ENCODE results near the gene VPS13D.

Gene VPS13D

DNA sequence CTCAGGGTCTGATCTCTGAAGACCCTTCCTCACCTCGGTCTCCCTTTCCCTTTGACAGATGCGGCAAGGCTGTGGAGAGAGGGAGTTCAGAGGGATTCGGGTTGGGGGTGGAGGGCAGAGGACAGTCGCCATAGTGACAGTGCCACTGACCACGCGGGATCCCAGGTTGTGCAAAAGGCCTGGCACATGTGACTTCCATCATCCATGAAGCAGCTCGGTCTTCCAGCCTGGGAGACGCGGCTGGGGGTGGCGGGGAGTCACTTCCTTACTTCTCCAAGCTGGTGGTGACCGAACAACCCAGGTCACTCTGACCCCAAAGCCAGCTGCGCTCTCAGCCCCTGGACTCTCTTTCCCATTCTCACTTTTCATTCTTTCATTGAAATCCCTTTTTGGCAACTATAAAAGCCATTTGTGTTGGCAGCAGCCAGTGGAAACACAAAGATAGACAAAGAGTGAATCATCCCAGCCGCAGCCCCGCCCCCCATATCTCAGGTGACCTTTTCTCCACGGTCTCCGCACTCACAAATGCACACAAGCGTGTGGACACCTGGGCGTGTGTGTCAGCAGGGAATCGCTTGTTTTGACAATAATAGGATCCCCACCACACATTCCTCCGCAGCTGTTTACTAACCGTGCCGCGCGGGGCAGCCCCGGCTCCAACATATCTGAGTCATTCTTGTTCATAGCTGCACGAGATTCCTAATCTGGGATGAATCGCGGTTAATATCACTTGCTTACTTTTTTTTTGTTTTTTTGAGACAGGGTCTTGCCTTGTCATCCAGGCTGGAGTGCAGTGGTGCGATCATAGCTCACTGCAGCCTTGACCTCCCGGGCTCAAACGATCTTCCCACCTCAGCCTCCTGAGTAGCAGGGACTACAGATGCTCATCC, 319.9 kb downstream of the VPS13D start:
- Histone ChIP-seq H3K27me3 (ENCODE audit: control insufficient read depth in 1 of 2, insufficient read depth in 2 of 2, low read length in 2 of 2) (no peaks in the 10 kb centered on the region), H3K27ac (ENCODE audit: low read depth, low read length) (peak overlapping the region; percentile 43), H3K9ac (ENCODE audit: low read depth in 1 of 2, low read length in 2 of 2) (no peak overlapping the region), H3K4me3 (ENCODE audit: low read depth in 1 of 2, low read length in 2 of 2) (peak overlapping the region in 1 of 2 donors; percentile 28), H3K9me3 (ENCODE audit: control insufficient read depth in 1 of 2, low read length in 2 of 2) (no peaks in the 10 kb centered on the region), H3K4me1 (ENCODE audit: control insufficient read depth in 1 of 2, insufficient read depth in 2 of 2, low read length in 2 of 2) (peaks cover 8 to 10% of the 10 kb centered on the region in 2 donors), H3K36me3 (ENCODE audit: control insufficient read depth in 1 of 2, insufficient read depth in 2 of 2, low read length in 2 of 2) (no peaks in the 10 kb centered on the region)

DNA sequence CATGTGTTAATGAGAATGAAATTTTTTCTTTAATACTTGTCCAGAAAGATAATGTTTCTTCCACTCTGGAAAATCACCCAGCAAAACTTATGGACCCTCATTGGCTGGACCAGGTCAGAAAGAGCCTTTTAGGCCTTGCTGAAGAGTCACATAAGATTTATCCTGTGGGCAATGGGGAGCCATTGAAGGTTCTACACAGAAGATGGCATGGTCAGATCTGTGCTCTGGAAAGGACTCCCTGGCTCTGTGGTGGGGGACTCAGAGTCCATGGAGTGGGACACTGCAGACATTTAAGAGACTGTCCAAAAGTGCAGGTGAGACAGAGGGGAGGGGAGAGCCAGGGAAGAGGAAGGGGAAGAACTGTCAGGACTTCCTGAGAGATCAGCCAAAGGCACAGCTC, 321.8 kb downstream of the VPS13D start:
- Histone ChIP-seq H3K27me3 (ENCODE audit: control insufficient read depth in 1 of 2, insufficient read depth in 2 of 2, low read length in 2 of 2) (no peaks in the 10 kb centered on the region), H3K36me3 (ENCODE audit: control insufficient read depth in 1 of 2, insufficient read depth in 2 of 2, low read length in 2 of 2) (no peaks in the 10 kb centered on the region), H3K9me3 (ENCODE audit: control insufficient read depth in 1 of 2, low read length in 2 of 2) (no peaks in the 10 kb centered on the region), H3K9ac (ENCODE audit: low read depth in 1 of 2, low read length in 2 of 2) (no peak overlapping the region), H3K27ac (ENCODE audit: low read depth, low read length) (no peak overlapping the region), H3K4me1 (ENCODE audit: control insufficient read depth in 1 of 2, insufficient read depth in 2 of 2, low read length in 2 of 2) (peaks cover 8 to 10% of the 10 kb centered on the region in 2 donors), H3K4me3 (ENCODE audit: low read depth in 1 of 2, low read length in 2 of 2) (no peak overlapping the region)

DNA sequence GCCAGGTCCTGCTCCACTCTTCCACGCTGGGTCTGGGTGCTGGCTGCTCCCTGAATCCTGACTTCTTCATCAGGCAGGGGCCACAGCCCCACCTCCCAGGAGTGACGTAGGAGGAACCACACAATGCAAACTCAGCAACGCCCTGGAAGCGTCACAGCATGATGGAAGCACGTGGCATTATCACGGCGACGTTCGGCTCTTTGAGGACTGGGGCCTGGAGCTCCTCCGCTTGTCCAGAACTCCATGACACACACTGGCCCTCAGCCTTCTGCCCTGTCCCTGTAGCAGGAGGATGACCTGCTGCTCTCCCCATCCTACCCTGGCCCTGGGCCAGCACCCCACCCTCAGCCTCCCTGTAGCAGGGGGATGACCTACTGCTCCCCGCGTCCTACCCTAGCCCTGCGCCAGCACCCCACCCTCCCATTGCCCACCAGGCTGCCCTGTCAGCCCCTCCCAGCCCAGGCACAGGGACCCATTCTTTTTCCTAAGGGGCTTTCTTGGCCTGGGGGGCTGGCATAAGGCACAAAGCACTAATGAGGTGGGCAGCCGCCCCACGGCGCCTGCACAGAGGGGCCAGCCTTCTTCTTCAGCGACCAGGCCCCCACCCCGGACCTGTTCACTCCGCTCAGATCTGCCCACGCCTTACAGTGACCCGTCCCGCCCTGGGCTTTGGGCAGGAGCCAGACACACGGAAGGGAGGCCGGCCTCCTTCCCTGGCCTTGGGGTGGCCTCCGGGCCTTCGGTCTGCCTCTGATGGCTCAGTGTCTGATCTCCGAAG, 322.5 kb downstream of the VPS13D start:
- Histone ChIP-seq H3K4me1 (ENCODE audit: control insufficient read depth in 1 of 2, insufficient read depth in 2 of 2, low read length in 2 of 2) (peaks cover 8 to 10% of the 10 kb centered on the region in 2 donors), H3K27ac (ENCODE audit: low read depth, low read length) (no peak overlapping the region), H3K27me3 (ENCODE audit: control insufficient read depth in 1 of 2, insufficient read depth in 2 of 2, low read length in 2 of 2) (no peaks in the 10 kb centered on the region), H3K4me3 (ENCODE audit: low read depth in 1 of 2, low read length in 2 of 2) (no peak overlapping the region), H3K9ac (ENCODE audit: low read depth in 1 of 2, low read length in 2 of 2) (no peak overlapping the region), H3K36me3 (ENCODE audit: control insufficient read depth in 1 of 2, insufficient read depth in 2 of 2, low read length in 2 of 2) (no peaks in the 10 kb centered on the region), H3K9me3 (ENCODE audit: control insufficient read depth in 1 of 2, low read length in 2 of 2) (no peaks in the 10 kb centered on the region)

DNA sequence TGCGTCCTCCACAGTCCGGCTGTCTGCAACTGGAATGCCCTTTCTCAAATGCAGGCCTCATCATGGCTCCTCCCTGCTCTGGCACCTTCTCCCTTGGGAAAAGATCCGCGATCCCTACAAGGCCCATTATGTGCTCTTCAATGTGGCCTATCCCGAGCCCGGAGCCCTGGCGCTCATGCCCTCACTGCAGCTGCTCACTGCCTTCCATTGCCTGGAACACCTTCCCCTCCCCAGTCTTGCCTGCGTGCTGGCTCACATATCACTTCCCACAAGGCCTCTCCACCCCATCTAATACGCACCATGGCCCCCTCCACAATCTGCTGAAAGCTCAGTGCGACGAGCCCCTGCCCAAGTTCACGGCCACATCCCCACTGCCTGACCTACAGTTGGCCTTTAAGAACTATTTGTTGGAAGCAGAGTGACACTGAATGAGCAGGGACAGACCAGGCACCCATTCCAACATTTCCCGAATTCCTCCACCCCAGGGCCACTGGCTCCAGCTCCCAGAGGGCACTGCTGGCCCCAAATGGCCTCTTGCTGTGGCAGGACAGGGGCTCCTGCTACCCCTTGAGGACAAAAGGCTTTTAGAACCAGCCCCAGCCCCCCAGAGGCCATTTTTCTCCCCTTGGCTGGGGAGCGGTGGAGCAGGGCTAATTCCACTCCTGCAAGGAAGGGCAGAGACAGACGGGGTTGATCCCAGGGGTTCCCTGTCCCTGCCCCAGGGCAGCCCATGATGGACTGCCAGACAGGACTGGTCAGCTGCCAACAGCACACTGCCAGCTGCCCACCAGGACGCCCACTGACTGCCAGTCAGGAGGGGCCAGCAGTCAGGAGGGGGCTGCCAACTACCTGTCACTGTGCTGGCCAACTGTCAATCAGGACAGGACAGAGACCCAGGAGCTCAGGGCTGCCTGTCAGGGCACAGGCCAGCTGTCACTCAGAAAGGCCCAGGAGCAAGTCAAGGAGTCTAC, 323.4 kb downstream of the VPS13D start:
- H3K9me3 ChIP-seq (ENCODE audit: control insufficient read depth in 1 of 2, low read length in 2 of 2), result no peaks in the 10 kb centered on the region
- no peak overlapping the region for H3K9ac ChIP-seq (ENCODE audit: low read depth in 1 of 2, low read length in 2 of 2)
- peaks cover 8 to 10% of the 10 kb centered on the region in 2 donors for H3K4me1 ChIP-seq (ENCODE audit: control insufficient read depth in 1 of 2, insufficient read depth in 2 of 2, low read length in 2 of 2)
- H3K27ac ChIP-seq (ENCODE audit: low read depth, low read length), result no peak overlapping the region
- no peak overlapping the region for H3K4me3 ChIP-seq (ENCODE audit: low read depth in 1 of 2, low read length in 2 of 2)
- no peaks in the 10 kb centered on the region for H3K36me3 ChIP-seq (ENCODE audit: control insufficient read depth in 1 of 2, insufficient read depth in 2 of 2, low read length in 2 of 2)
- H3K27me3 ChIP-seq (ENCODE audit: control insufficient read depth in 1 of 2, insufficient read depth in 2 of 2, low read length in 2 of 2), result no peaks in the 10 kb centered on the region

DNA sequence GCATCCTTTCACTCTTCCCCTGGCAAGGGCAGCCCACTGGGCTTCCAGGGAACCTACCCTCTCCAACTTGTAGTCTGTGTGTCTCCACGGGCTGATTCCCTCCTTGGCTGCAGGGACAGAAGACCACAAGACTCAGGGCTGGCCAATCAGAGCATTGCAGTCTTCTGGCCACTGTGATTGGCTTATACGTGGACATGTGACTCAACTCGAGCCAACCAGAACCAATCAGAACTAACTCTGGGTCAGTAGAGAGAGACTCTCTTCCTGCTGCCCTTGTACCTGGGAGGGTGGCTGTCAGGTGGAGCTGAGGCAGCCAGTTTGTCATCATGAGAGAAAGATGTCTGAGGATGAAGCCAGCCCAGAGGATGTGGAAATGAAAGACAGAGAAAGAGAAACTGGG, 324.1 kb downstream of the VPS13D start:
- no peaks in the 10 kb centered on the region for H3K36me3 ChIP-seq (ENCODE audit: control insufficient read depth in 1 of 2, insufficient read depth in 2 of 2, low read length in 2 of 2)
- H3K27ac ChIP-seq (ENCODE audit: low read depth, low read length), result no peak overlapping the region
- H3K4me3 ChIP-seq (ENCODE audit: low read depth in 1 of 2, low read length in 2 of 2), result no peak overlapping the region
- no peaks in the 10 kb centered on the region for H3K9me3 ChIP-seq (ENCODE audit: control insufficient read depth in 1 of 2, low read length in 2 of 2)
- H3K4me1 ChIP-seq (ENCODE audit: control insufficient read depth in 1 of 2, insufficient read depth in 2 of 2, low read length in 2 of 2), result peaks cover 8 to 10% of the 10 kb centered on the region in 2 donors
- H3K27me3 ChIP-seq (ENCODE audit: control insufficient read depth in 1 of 2, insufficient read depth in 2 of 2, low read length in 2 of 2), result no peaks in the 10 kb centered on the region
- H3K9ac ChIP-seq (ENCODE audit: low read depth in 1 of 2, low read length in 2 of 2), result no peak overlapping the region

DNA sequence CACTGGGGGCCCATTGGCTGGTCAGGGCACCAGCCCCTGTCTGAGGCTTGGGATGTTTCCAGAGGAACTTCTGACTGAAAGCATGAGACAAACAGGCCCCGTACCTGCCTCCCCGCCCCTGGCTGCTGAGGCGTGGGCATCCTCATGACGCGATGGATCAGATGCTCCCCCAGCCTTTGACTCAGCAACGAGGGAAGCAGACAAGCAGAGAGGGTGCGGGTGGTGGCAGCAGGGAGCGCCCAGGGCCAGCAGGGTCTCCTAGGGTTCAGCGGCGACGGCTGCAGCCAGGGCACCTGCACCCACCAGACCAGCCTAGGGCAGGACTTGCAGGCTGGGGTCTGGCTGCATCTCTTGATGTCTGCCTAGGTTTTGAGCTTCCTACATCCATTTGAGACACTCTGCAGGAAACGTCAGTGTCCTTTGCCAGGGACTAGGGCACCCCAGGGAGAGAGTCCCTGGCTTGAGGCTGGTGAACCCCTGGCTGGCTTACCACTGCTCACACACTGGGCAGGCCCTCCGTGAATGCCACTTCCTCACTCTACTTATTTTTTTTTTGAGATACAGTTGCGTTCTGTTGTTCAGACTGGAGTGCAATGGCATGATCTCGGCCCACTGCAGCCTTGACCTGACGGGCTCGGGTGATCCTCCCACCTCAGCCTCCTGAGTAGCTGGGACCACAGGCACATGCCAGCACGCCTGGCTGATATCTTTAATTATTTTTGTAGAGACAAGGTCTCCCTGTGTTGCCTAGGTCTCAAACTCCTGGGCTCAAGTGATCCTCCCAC, 324.9 kb downstream of the VPS13D start:
- peaks cover 2 to 4% of the 10 kb centered on the region in 2 donors for H3K4me1 ChIP-seq (ENCODE audit: control insufficient read depth in 1 of 2, insufficient read depth in 2 of 2, low read length in 2 of 2)
- no peak overlapping the region for H3K9ac ChIP-seq (ENCODE audit: low read depth in 1 of 2, low read length in 2 of 2)
- no peaks in the 10 kb centered on the region for H3K27me3 ChIP-seq (ENCODE audit: control insufficient read depth in 1 of 2, insufficient read depth in 2 of 2, low read length in 2 of 2)
- H3K9me3 ChIP-seq (ENCODE audit: control insufficient read depth in 1 of 2, low read length in 2 of 2), result no peaks in the 10 kb centered on the region
- no peaks in the 10 kb centered on the region for H3K36me3 ChIP-seq (ENCODE audit: control insufficient read depth in 1 of 2, insufficient read depth in 2 of 2, low read length in 2 of 2)
- H3K27ac ChIP-seq (ENCODE audit: low read depth, low read length), result no peak overlapping the region
- no peak overlapping the region for H3K4me3 ChIP-seq (ENCODE audit: low read depth in 1 of 2, low read length in 2 of 2)

DNA sequence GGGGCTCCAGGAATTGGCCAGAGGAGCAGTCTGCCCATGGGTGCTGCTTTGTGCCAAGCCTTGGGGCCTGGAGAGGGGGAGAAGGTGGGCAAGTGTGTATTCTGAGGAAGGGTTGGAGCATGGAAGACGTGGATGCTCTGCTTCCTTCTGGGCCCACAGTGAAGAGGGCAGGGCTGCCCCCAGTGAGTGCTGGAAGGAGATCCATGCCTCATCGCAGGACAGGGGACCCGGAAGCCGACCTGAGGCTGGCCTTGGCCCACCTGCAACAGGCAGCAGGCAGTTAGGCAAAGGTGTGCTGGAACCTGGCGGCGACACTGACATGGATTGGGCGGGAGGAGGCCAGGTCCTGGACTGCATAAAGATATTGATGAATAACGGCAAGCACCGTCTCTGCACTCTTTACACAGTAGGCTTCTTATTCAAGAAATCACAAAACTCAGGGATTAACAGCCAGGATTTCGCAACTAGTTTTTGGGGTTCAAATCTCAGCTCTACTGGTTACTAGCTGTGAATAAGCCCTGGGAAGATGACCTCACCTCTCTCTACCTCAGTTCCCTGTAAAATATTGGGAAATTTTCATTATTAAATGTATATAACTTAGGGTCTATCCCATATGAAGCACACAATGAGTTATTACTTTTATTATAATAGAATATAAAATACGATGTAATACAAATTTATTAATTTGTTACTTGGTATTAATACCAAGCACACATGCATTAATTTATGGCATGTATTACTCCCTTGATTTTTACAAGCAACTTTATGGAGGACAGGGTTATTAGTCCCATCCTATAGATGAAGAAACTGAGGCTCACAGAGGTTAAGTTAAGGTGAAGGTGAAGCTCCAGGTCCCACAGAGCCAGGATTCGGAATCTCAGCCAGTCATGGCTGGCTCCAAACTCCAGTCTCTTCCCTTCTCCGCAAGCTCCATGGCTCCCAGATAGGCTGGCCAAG, 325.9 kb downstream of the VPS13D start:
- no peak overlapping the region for H3K4me3 ChIP-seq (ENCODE audit: low read depth in 1 of 2, low read length in 2 of 2)
- no peaks in the 10 kb centered on the region for H3K4me1 ChIP-seq (ENCODE audit: control insufficient read depth in 1 of 2, insufficient read depth in 2 of 2, low read length in 2 of 2)
- H3K9ac ChIP-seq (ENCODE audit: low read depth in 1 of 2, low read length in 2 of 2), result no peak overlapping the region
- H3K36me3 ChIP-seq (ENCODE audit: control insufficient read depth in 1 of 2, insufficient read depth in 2 of 2, low read length in 2 of 2), result no peaks in the 10 kb centered on the region
- H3K27ac ChIP-seq (ENCODE audit: low read depth, low read length), result no peak overlapping the region
- no peaks in the 10 kb centered on the region for H3K9me3 ChIP-seq (ENCODE audit: control insufficient read depth in 1 of 2, low read length in 2 of 2)
- H3K27me3 ChIP-seq (ENCODE audit: control insufficient read depth in 1 of 2, insufficient read depth in 2 of 2, low read length in 2 of 2), result no peaks in the 10 kb centered on the region

DNA sequence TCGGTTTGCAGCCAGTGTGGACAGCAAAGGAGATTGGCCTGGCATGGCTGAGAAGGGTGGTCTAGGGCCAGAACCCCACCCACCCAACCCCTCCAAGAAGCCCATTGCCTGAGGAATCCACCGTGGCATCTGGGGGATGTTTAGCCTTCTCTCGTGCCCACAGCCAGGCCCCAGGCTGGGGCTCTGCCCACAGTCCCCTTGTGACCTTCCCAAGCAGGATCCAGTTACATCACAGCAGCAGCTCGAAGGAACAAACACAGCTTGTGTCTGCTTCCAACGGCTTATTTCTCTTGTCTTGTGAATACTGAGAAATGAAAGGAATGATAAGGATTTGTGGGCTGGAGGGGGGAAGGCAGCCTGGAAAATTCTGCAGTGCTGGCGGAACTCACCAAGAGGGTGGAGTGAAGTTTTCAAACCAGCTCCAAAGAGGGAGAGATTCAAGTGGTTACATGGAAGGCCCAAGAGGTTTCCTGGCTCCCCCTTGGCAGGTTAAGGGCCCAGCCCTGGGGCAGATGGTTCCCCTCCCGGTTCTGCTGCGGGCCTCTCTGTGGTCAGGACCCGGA, 326.6 kb downstream of the VPS13D start:
- H3K27ac ChIP-seq (ENCODE audit: low read depth, low read length), result peak overlapping the region; percentile 27
- no peaks in the 10 kb centered on the region for H3K9me3 ChIP-seq (ENCODE audit: control insufficient read depth in 1 of 2, low read length in 2 of 2)
- H3K4me3 ChIP-seq (ENCODE audit: low read depth in 1 of 2, low read length in 2 of 2), result no peak overlapping the region
- no peaks in the 10 kb centered on the region for H3K27me3 ChIP-seq (ENCODE audit: control insufficient read depth in 1 of 2, insufficient read depth in 2 of 2, low read length in 2 of 2)
- H3K36me3 ChIP-seq (ENCODE audit: control insufficient read depth in 1 of 2, insufficient read depth in 2 of 2, low read length in 2 of 2), result no peaks in the 10 kb centered on the region
- no peak overlapping the region for H3K9ac ChIP-seq (ENCODE audit: low read depth in 1 of 2, low read length in 2 of 2)
- no peaks in the 10 kb centered on the region for H3K4me1 ChIP-seq (ENCODE audit: control insufficient read depth in 1 of 2, insufficient read depth in 2 of 2, low read length in 2 of 2)
